GM18505 (cell line): Measurements from ENCODE around the gene CPZ.

Source experiments
- ATAC-seq: cut with Tn5 transposase; IDR thresholded peaks from one replicate; pipeline ENCODE4 v1.9.1; 2021; ENCODE audit not compliant: unreplicated experiment
- POLR2A ChIP-seq: IDR thresholded peaks from 4 replicates; pipeline ENCODE4 v1.6.1; 2011; ENCODE audit warnings: borderline replicate concordance; ENCODE audit not compliant: insufficient read depth, insufficient read length; ENCODE audit errors: extremely low read depth

CPZ gene

DNA sequence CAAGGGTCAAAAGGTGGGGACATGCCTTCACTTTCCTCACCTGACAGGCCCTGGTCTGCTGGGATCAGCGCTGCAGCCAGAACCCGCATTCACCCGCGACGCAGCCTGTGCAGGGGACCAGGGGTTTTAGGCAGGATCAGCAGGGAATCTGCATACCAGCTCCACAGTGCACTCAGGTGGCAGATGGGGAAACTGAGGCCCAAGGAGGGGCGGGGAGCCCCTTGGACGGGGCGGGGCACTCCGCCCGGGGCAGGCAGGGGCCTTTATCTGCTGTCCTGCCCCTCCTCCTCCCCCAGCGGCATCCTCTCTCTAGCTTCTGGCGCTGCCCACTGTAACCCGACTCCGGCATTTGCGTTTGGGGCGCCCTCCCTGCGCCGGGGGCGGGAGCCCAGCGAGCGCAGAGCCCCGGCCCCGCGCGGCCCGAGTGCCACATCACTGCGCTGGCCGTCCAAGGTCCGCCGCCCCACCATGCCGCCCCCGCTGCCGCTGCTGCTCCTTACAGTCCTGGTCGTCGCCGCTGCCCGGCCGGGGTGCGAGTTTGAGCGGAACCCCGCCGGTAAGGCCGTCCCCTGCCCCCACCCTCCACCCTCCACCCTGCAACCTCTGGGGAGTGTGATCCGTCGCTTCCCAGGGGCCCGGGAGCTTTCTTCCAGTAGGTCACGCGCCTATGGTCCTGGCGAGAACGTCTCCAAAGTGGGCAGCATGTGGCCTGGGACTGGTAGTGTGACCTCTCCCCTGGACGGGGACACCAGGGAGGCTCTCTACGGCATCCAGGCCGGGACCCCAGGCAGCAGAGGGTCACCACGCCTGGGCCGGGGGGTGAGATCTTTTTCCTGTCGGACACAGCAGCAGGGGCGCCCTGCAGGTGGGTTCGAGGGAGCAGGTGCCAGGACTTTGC, at the start of gene CPZ:
CPZ (plus strand) TSS at position 400 of the 898 bp plus-strand sequence; CDS start at position 469, 69 bp downstream.
- ATAC-seq, result no peak
- TF ChIP-seq POLR2A, result no peak

GRCh38 chr4:8542776-8543525, 49.6 kb upstream of the CPZ start:
- TF ChIP-seq POLR2A, result no peak
- ATAC-seq, result no peak

DNA sequence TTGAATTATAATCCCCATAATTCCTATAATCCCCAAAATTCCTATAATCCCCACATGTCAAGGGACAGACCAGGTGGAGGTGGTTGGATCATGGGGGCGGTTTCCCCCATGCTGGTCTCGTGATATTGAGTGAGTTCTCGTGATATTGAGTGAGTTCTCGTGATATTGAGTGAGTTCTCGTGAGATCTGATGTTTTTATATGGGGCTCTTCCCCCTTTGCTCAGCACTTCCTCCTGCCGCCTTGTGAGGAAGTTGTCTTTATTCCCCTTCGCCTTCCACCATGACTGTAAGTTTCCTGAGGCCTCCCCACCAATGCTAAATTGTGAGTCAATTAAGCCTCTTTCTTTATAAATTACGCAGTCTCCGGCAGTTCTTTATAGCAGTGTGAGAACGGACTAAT, 48.9 kb upstream of the CPZ start:
- no peak for ATAC-seq
- no peak for TF ChIP-seq POLR2A

DNA sequence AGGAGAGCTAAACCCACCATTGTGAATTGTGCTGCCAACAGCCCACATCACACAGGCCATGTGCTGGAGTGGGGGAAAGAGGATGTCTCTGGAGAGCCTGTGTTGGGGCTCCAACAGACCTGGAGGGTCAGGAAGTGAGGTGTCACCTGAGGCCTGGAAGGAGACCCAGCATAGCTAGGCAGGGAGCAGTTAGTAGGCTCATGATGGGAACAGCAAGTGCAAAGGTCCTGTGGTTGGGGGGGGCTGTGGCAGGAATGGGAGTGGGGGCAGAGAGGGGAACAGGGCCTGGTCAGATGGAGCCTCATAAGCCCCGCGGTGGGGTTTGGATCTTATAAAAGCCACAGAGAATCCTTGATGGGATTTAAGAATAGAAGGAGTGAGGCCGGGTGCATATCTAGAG, 48.3 kb upstream of the CPZ start:
- ATAC-seq, result no peak
- TF ChIP-seq POLR2A, result no peak

GRCh38 chr4:8544741-8545438, 47.7 kb upstream of the CPZ start:
- ATAC-seq, result no peak
- TF ChIP-seq POLR2A, result no peak

DNA sequence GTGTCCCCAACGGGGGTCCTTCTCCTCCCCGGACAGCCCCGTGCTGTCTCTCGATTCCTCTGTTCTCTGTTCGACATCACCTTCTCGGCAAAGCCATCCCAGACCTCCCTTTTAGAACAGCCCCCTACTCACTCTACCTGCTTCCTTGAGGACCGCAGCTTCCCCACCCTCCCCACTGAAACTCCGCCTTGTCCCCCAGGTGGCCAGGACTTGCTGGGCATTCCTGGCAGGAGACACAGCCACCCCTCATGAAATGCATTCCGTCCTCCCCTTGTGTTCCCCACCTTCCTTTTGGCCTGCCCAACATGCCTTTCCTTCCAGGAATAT, 47.2 kb upstream of the CPZ start:
- TF ChIP-seq POLR2A, result no peak
- no peak for ATAC-seq

DNA sequence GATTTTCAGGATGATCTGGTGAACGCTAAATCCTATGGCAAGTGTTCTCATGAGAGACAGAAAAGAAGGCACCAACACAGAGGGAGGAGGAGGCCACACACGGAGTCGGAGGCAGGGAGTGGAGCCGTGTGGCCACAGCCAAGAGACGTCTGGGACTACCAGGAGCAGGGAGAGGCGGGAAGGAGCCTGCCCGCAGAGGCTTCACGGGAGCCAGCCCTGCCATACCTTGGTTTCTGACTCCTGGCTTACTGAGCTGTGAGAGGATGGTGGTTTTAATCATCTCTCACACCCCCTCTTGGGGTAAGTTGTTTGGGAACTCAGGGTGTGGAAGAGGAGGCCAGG, 45.8 kb upstream of the CPZ start:
- no peak for ATAC-seq
- TF ChIP-seq POLR2A, result no peak

- TF ChIP-seq POLR2A, result no peak
- no peak for ATAC-seq
These were observed 45.3 kb upstream of the CPZ start for GRCh38 chr4:8547108-8547911.

DNA sequence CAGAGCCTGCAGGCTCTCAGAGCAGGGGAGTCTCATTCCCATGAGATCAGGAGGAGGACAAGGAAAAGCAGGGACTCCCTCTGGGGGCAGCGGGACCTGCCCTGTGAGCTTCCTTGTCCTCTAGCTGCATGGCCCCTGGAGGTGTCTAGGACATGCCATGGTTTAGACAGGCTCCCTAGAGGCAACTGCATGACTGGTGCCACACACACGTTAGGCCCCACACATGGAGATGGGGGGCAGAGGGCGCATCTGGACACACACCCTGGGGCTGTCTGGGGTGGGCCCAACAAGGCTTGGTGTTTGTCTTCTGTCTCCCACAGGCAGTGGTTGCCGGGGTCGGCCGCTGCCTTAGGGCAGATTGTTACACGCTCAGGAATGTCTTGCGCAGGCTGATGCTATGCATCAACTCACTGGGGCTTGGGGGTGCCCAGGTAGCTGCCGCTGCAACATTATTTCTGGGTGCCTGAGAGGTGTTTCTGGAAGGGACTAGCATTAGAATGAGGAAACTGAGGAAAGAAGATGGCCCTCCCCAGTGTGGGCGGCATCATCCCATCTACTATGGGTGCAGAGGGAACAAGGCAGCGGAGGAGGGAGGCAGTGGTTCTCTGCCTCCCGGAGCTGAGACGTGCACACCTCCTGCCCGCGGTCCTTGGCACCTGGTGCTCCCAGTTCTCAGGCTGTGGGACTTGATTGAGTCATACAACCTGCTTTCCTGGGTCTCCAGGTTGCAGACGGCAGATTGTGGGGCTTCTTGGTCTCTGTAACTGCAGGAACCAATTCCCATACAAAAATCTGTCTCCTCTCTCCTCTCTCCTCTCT, 44.4 kb upstream of the CPZ start:
- ATAC-seq, result no peak
- no peak for TF ChIP-seq POLR2A

GRCh38 chr4:8548731-8549351, 43.7 kb upstream of the CPZ start:
- no peak for ATAC-seq
- TF ChIP-seq POLR2A, result no peak

- ATAC-seq, result no peak
- TF ChIP-seq POLR2A, result no peak
These were observed 43.1 kb upstream of the CPZ start for GRCh38 chr4:8549352-8549931.
